ENCODE measurements around the gene OSBPL5.

The OSBPL5 gene

DNA sequence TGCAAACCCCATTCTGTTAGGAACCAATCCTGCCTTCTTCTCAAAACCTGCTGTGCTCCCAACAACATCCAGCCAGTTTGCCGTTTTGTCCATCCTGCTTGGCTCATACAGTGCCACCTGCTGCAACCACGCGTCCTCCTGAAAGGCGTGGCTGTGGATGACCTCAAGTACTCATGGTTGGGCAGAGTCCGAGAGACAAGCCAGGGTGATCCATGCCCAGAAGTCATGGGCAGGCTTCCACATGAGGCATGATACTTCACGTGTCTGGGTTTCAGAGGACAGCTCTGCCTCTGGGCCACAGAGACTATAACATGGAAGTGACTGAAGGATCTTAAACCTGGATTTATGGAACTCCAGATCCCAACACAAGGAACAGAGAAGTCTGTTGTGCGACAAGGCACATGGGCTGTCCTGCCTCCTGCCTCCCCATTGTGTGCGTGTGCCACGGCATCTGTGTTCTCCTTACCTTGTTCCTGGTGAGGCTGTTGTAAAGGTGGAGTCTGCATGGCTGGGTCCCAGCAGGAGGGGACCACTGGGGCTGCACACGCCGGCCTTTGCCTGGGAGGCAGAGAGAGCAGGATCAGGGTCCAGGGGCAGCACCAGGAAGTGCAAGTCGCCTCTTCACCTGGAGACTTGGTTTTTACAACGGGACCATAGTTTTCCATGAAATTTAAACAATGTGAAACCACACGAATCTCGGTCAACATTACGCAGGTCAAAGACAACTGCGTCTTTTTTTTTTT lies 123.2 kb downstream of the OSBPL5 start:
- in situ Hi-C loops (cut with HindIII; ENCODE audit: low sequenced_read_pairs) = no loop called here

DNA sequence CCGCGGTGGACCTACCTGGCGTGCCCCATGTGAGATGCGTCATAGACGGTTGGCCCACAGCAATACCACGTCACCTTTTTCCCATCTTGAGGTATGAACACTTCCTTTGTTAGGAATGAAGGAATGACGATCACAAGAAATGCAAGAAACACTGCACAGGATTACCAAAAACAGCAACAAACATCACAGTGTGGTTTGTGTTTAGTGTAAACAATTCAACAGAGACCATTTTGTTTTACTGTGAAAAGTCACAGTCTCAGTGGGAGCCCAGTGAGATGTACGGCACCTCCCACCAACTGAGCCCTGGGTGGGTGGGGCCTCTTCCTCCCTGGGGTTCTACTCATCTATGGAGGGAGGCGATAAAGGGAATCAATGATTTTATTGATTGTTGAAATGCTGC lies 124.2 kb downstream of the OSBPL5 start:
- in situ Hi-C loops (cut with HindIII; ENCODE audit: low sequenced_read_pairs) = no loop called here

GRCh38 chr11:3037945-3038271 lies 127.2 kb downstream of the OSBPL5 start:
- in situ Hi-C loops (cut with HindIII; ENCODE audit: low sequenced_read_pairs) = no loop called here
